GM12892 (cell line): ENCODE results near the gene EPHA10.

Experiments used
- POLR2AphosphoS5 ChIP-seq: IDR thresholded peaks from 2 replicates; pipeline ENCODE4 v1.6.1; 2011; ENCODE audit warnings: low read depth, low read length, control low read depth
- TAF1 ChIP-seq: IDR thresholded peaks from 2 replicates; pipeline ENCODE4 v1.6.1; 2011; ENCODE audit warnings: low read depth, mild to moderate bottlenecking, control low read depth, low read length, borderline replicate concordance

DNA sequence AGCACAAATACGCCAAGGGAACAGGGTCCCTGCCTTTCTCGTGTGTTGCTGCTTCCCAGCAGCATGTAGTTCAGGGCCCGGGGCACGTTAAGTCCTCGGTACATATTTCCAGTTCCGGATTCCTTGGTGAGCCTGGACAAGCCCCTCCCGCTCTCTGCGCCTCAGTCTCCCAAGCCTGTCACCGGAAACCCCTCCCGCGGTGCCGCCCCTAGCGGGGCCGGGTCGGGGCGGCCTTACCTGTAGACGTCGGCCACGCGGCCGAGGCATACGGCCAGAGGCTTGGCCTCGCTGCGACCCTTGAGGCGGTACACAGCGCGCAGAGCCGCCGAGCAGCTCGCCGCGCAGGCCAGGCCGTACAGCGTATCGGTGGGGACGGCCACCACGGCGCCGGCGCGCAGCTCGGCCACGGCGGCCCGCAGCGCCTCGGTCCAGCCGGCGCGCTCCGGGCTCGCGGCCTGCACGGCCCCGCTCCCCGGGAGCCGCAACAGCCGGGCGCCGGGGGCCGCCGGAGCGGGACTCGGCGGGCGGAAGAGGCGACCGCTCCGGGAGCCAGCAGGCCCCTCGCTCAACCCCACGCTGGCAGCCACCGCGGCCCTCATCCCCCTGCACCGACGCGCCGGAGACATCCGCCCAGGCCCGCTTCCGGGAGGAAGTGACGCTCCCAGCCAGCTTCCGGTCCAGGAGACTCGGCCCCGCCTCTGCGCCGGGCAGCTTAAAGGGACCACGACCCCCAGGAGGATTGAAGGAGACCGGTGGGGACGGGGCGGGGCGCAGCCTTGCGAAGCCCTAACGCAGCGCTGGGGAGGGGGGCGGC, 42.8 kb upstream of the EPHA10 start, which contains the start of the genes C1orf122 and YRDC:
- TF ChIP-seq TAF1 (peak; percentile 69), POLR2AphosphoS5 (peak; percentile 81)
